Brain microvascular endothelial cell (primary cell): ENCODE measurements around the gene MYLK.

ENCODE experiments used
- DNase-seq: peaks from one replicate; pipeline ENCODE4 v3.0.0-alpha.2; 2020
- H3K27ac ChIP-seq: fragments of 250-450 bp; sonication (Bioruptor Pico); 2 replicates; pipeline ENCODE4 v1.5.1; 2020; ENCODE audit warnings: mild to moderate bottlenecking, moderate library complexity
- H3K27me3 ChIP-seq: fragments of 250-450 bp; sonication (Bioruptor Pico); replicated peaks from 2 replicates; pipeline ENCODE4 v1.5.1; 2020; ENCODE audit warnings: mild to moderate bottlenecking
- H3K36me3 ChIP-seq: fragments of 250-450 bp; sonication (Bioruptor Pico); replicated peaks from 2 replicates; pipeline ENCODE4 v1.5.1; 2020; ENCODE audit warnings: mild to moderate bottlenecking
- H3K4me3 ChIP-seq: 2 replicates; pipeline ENCODE4 v1.5.1; 2011; ENCODE audit warnings: low read depth, mild to moderate bottlenecking, control low read depth, low read length, moderate library complexity
- in situ Hi-C: cut with HindIII; loops from 2 replicates; pipeline ENCODE4 v1.10.0; 2017; ENCODE audit warnings: low sequenced_read_pairs, low pct_ligation_motif_present
- TF ChIP-seq, protein P1 (sequence below): IDR thresholded peaks from 2 replicates; pipeline ENCODE4 v1.5.1; 2011; ENCODE audit warnings: low read depth, mild to moderate bottlenecking, moderate library complexity, low read length, control low read depth, inconsistent platforms; ENCODE audit errors: missing control alignments

MYLK gene

DNA sequence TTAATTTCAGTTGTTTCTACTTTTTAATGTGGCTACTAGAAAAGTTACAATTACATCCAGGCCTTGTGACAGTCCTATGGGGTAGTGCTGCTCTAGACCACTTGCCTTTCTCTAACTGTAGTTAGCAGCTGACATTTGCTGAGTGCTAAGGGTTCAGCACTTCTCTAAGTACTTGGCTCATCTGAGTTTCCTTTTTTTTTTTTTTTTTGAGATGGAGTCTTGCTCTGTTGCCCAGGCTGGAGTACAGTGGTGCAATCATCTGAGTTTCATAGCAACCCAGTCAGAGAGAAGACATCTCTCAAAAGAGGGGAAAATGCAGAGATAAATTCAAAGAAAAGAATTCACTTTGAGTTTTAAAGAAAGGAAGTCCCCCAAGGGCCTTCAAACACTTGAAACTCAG, 130.8 kb downstream of the MYLK start:
- in situ Hi-C loops, result no loop called here
- no peak overlapping the region for H3K27ac ChIP-seq
- TF ChIP-seq, protein P1, sequence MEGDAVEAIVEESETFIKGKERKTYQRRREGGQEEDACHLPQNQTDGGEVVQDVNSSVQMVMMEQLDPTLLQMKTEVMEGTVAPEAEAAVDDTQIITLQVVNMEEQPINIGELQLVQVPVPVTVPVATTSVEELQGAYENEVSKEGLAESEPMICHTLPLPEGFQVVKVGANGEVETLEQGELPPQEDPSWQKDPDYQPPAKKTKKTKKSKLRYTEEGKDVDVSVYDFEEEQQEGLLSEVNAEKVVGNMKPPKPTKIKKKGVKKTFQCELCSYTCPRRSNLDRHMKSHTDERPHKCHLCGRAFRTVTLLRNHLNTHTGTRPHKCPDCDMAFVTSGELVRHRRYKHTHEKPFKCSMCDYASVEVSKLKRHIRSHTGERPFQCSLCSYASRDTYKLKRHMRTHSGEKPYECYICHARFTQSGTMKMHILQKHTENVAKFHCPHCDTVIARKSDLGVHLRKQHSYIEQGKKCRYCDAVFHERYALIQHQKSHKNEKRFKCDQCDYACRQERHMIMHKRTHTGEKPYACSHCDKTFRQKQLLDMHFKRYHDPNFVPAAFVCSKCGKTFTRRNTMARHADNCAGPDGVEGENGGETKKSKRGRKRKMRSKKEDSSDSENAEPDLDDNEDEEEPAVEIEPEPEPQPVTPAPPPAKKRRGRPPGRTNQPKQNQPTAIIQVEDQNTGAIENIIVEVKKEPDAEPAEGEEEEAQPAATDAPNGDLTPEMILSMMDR, result no peak
- no peak for DNase-seq
- H3K4me3 ChIP-seq, result no peak overlapping the region
- H3K36me3 ChIP-seq, result no peaks in the 10 kb centered on the region
- no peaks in the 10 kb centered on the region for H3K27me3 ChIP-seq

DNA sequence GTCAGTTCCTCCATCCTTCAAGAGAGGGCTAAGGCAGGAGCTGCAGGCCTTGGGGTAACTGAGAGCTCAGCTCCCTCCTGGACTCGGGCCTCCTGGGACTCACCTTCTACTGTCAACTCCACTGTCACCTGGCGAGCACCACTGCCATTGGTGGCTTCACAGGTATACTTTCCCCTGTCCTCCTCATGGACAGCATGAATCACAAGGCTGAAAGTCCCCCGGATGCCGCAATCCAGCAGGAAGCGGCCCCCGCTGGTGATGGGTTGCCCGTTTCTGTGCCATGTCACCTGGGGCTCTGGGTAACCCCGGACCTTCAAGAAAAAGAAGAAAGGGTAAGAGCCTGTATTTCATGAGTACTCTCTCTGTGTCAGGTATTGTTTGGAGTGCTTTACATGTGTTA, 131.9 kb downstream of the MYLK start:
- Histone ChIP-seq H3K36me3 (no peaks in the 10 kb centered on the region), H3K27me3 (no peaks in the 10 kb centered on the region)

DNA sequence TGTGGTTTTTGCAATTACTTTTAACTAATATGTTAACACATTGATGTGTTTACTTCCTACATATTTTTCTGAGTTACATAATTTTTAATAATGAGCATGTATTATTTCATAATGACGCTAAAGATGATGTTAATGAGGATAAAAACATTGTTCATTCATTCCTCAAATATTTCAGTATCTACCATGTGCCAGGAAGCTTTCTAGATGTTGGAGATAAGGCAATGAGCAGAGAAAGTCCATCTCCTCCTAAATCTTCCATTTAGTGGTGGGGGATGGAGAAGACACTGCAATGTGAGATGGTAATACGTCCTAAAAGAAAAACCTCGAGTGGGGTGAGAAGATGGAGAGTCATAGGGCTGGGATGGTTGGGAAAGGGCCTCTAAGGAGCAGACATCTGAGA, 132.7 kb downstream of the MYLK start:
- H3K36me3 ChIP-seq, result no peaks in the 10 kb centered on the region
- no peaks in the 10 kb centered on the region for H3K27me3 ChIP-seq
- TF ChIP-seq, protein P1, result no peak
- in situ Hi-C loops, result no loop called here
- DNase-seq, result no peak
- H3K27ac ChIP-seq, result no peak overlapping the region
- no peak overlapping the region for H3K4me3 ChIP-seq

More for the DNA sequence above, 131.9 kb downstream of the MYLK start:
- no peak overlapping the region for H3K4me3 ChIP-seq
- H3K27ac ChIP-seq, result no peak overlapping the region
- in situ Hi-C loops, result no loop called here
- no peak for DNase-seq
- TF ChIP-seq, protein P1, result no peak

DNA sequence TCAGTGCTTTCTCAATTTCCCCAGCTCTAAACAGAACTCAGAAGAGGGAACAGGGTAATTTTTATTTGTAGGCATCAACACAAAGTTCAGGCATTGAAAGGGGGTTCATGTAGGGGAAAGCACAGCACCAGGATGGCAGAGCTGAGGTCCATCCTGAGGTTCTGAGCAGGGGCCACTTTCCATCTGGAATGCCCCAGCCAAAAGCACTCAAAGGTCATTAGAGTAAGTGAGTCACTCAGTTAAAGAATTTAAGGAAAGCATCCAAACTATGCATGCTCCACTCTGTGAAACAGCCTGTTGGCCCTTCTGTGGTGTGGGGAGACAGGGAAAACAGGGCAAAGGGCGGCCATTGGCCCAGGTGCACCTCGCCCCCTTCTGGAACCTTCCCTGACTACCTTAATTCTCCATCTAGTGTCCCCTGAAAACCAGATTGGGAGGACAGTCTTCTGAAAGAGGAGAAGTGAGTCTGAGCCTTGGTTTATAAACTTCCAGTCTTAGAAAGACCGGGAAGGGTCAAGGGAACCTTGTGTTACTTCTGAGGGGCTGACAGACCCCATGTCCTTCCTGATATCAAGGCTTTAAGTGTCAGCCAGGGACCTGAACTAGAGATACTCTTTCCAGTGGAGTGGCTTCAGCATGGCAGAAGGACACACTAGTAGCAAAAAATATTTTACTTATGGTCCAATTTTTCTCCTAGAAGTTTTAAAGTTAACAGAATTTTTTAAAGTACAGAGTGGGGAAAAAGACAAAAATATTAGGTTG, 133.3 kb downstream of the MYLK start:
- TF ChIP-seq, protein P1, result peak; percentile 14
- Histone ChIP-seq H3K27ac (peak overlapping the region; percentile 53), H3K4me3 (no peak overlapping the region), H3K27me3 (no peaks in the 10 kb centered on the region), H3K36me3 (no peaks in the 10 kb centered on the region)
- in situ Hi-C loops, result no loop called here
- DNase-seq, result peak; percentile 71

DNA sequence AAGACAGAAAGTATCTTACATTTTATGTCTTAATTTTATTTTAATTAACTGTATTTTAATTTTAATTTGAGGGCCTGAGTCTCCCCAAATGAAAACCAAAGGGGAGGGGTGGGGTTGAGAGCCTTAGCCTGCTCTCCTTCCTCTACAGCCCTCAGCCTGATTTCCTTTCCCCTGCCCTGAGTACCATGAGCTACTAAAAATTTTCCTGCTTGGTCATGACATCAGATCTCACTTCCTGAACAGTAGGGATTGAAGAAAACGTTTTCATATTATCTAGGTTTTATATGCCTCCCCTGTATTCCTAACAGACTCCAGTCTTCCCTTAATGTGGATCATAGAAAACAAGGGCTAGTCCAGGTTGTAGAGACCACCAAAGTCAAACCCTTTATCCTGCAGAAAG, 133.9 kb downstream of the MYLK start:
- H3K27me3 ChIP-seq, result no peaks in the 10 kb centered on the region
- H3K36me3 ChIP-seq, result no peaks in the 10 kb centered on the region
- no peak for DNase-seq
- H3K27ac ChIP-seq, result peak overlapping the region; percentile 53
- in situ Hi-C loops, result no loop called here
- TF ChIP-seq, protein P1, result no peak
- H3K4me3 ChIP-seq, result no peak overlapping the region

DNA sequence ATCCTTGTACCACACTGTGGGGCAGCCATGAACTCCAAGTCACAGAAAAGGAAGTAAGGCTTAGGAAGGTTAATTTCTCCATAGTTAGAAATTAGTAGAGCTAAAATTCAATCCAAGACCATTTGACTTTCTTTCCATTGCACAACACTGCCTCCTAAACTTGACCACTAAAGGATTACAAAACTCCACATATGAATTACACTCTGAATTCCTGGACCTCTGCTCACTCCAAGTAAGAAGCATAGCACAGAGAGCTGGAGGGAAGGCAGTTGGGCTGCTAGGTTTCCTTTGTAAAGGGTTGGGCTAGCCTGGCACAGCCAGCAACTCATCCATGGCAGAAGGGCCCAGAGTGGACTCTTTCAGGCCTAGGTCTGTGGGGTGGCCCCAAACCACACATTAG, 134.4 kb downstream of the MYLK start:
- Histone ChIP-seq H3K36me3 (no peaks in the 10 kb centered on the region), H3K27me3 (no peaks in the 10 kb centered on the region), H3K4me3 (no peak overlapping the region), H3K27ac (peak overlapping the region; percentile 53)
- in situ Hi-C loops, result no loop called here
- DNase-seq, result peak; percentile 48
- TF ChIP-seq, protein P1, result no peak
